HG03565 (cell line): Measurements from ENCODE around the gene GSG1L.

Experiments
- ATAC-seq: cut with Tn5 transposase; IDR thresholded peaks from one replicate; pipeline ENCODE4 v1.9.1; 2021; ENCODE audit warnings: mild to moderate bottlenecking, moderate library complexity; ENCODE audit not compliant: unreplicated experiment

Gene GSG1L

GRCh38 chr16:27862953-27863352, 200.6 kb downstream of the GSG1L start:
- no peak for ATAC-seq

GRCh38 chr16:27860091-27860490, 203.4 kb downstream of the GSG1L start:
- ATAC-seq: no peak

GRCh38 chr16:27859020-27859419, 204.5 kb downstream of the GSG1L start:
- no peak for ATAC-seq

GRCh38 chr16:27853651-27854050, 209.9 kb downstream of the GSG1L start:
- no peak for ATAC-seq

- ATAC-seq: no peak
These were observed 210.4 kb downstream of the GSG1L start for GRCh38 chr16:27853101-27853500.

- ATAC-seq: no peak
These were observed 210.8 kb downstream of the GSG1L start for GRCh38 chr16:27852681-27853080.

- ATAC-seq: no peak
These were observed 211.4 kb downstream of the GSG1L start for GRCh38 chr16:27852116-27852515.

GRCh38 chr16:27851586-27851985, 211.9 kb downstream of the GSG1L start:
- ATAC-seq: no peak

- no peak for ATAC-seq
These were observed 213.9 kb downstream of the GSG1L start for GRCh38 chr16:27849621-27850020.

GRCh38 chr16:27847030-27847550, 216.4 kb downstream of the GSG1L start:
- ATAC-seq: no peak

- ATAC-seq: no peak
These were observed 218.7 kb downstream of the GSG1L start for GRCh38 chr16:27844826-27845225.

- ATAC-seq: no peak
These were observed 219.7 kb downstream of the GSG1L start for GRCh38 chr16:27843800-27844199.

GRCh38 chr16:27841911-27842310, 221.6 kb downstream of the GSG1L start:
- no peak for ATAC-seq

- no peak for ATAC-seq
These were observed 222.3 kb downstream of the GSG1L start for GRCh38 chr16:27841061-27841801.

- ATAC-seq: no peak
These were observed 223.0 kb downstream of the GSG1L start for GRCh38 chr16:27840311-27841060.

- ATAC-seq: no peak
These were observed 224.1 kb downstream of the GSG1L start for GRCh38 chr16:27839419-27839818.

- no peak for ATAC-seq
These were observed 224.9 kb downstream of the GSG1L start for GRCh38 chr16:27838536-27839175.

- no peak for ATAC-seq
These were observed 233.5 kb downstream of the GSG1L start for GRCh38 chr16:27829975-27830374.

- ATAC-seq: no peak
These were observed 234.8 kb downstream of the GSG1L start for GRCh38 chr16:27828671-27829070.

GRCh38 chr16:27827765-27828164, 235.7 kb downstream of the GSG1L start:
- no peak for ATAC-seq

GRCh38 chr16:27826893-27827289, 236.6 kb downstream of the GSG1L start:
- ATAC-seq: no peak
